ENCODE results near the gene CD244.
"Not testable (repeated sequence)": the region's sequence is repeated elsewhere in the genome, so short reads cannot be mapped to it uniquely, and the experiment has no call there.

The CD244 gene

DNA sequence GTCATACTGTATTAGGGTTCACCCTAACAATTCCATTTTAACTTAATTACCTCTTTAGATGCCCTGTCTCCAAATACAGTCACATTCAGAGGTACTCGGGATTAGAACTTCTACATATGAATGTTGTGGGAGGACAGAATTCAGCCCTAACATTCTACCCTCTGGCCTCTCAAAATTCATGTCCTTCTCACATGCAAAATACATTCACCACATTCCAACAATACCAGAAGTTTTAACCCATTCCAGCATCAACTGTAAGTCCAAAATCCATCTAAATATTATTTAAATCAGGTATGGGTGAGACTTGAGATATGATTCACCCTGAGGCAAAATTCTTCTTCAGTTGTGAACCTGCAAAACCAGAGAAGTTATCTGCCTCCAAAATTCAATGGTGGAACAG, 52.2 kb downstream of the CD244 start:
- DNase-seq (ENCODE audit: low read depth) = no peak

GRCh38 chr1:160808289-160808688, 54.4 kb downstream of the CD244 start:
- DNase-seq (ENCODE audit: low read depth) = no peak

- DNase-seq (ENCODE audit: low read depth) = no peak
Observed at GRCh38 chr1:160807738-160808137, 54.9 kb downstream of the CD244 start.

DNA sequence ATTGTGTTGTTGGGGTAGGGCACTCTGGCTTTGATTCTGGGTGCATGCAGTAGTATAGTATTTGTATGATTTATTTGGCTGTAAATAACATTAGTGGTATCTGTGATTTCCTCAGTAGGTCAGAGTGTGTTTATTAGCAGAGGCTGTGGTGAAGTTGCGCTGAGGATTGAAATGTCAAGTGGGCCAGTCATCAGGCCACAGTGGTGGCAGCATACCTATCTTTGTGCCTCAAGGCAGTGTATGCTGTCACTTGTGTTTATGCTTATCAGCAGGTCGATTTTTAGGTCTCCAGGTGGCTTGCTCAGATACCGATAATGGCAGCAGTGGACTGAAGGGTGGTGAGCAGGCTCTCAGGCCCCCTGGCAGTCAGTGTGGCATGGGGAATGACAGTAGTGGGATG, 55.4 kb downstream of the CD244 start:
- no peak for DNase-seq (ENCODE audit: low read depth)

DNA sequence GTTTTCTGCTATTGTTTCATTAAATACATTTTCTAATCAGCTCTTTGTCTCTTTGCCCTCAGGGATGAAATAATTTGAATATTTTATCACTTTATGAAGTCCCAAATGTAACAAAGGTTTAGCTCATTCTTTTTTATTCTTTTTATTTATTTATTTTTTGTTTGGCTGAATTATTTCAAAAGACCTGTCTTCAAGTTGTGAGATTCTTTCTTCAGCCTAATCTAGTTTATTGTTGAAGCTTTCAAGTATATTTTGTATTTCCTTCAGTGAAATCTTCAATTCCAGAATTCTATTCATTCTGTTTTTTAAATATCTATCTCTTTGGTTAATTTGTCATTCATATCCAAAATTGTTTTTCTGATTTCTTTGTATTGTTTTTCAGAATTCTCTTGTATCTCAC, 55.9 kb downstream of the CD244 start:
- DNase-seq (ENCODE audit: low read depth) = no peak

DNA sequence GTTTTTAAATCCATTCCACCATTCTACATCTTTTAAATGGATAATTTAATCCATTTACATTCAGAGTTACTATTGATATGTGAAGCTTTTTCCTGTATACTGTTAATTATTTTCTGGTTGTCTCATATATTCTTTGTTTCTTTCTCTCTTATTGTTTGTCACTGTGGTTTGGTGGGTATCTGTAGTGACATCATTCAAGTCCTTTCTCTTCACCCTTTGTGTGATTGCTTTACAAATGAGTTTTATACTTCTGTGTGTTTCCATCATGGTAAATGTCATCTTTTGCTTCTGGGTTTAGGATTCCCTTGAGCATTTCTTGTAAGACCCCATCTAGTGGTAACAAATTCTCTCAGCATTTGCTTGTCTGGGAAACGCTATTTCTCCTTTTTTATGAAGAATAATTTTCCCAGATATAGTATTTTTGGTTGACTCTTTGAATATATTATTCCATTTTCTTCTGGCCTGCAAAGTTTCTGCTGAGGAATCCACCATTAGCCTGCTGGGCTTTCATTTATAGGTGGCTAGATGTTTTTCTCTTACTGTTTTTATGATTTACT, 56.5 kb downstream of the CD244 start:
- DNase-seq (ENCODE audit: low read depth) = no peak

GRCh38 chr1:160801836-160802580, 60.7 kb downstream of the CD244 start:
- no peak for DNase-seq (ENCODE audit: low read depth)

DNA sequence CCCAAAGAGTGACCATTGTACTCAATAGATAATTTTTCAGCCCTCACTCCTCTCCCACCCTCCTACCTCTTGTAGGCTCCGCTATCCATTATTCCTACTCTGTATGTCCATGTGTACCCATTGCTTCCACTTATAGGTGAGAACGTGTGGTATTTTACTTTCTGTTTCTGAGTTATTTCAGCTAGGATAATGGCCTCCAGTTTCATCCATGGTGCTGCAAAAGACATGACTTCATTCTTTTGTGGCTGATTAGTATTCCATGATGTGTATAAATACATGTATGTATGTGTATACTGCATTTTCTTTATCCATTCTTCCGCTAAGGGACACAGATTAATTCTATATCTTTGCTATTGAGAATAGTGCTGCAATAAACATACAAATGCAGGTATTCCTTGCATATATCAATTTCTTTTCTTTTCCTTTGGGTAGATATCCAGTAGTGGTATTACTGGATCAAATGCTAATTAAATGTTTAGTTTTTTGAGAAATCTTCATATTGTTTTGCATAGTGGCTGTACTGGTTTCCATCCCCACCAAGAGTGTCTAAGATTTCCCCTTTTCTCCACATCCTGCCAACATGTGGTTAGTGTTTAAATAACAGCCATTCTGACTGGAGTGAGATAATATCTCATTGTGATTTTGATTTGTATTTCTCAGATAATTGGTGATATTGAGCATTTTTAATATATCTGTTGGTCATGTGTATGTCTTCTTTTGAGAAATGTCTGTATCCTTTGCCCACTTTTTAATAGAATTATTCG, 61.9 kb downstream of the CD244 start:
- DNase-seq (ENCODE audit: low read depth) = no peak

DNA sequence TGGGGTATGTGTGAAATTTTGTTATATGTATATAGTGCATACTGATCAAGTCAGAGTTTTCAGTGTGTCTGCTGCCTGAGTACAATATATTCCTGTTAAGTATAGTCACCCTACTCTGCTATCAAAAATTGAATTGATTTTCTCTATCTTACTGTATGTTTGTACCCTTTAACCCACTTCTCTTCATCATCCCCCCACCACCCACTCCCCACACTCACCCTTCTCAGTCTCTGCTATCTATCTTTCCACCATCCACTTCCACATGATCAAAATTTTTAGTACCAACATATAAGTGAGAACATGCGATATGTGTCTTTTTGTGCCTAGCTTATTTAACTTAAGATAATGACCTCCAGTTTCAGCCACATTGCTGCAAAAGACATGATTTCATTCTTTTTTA, 62.5 kb downstream of the CD244 start:
- no peak for DNase-seq (ENCODE audit: low read depth)

DNA sequence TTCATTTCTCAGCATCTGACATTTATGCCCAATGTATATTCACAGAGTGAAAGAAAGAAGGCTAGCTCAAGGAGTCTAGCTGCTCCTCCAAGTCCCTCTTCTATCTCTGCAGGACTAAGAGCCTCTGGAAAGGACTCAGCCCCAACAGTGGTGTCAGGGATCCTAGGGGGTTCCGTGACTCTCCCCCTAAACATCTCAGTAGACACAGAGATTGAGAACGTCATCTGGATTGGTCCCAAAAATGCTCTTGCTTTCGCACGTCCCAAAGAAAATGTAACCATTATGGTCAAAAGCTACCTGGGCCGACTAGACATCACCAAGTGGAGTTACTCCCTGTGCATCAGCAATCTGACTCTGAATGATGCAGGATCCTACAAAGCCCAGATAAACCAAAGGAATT, 63.0 kb downstream of the CD244 start:
- no peak for DNase-seq (ENCODE audit: low read depth)

DNA sequence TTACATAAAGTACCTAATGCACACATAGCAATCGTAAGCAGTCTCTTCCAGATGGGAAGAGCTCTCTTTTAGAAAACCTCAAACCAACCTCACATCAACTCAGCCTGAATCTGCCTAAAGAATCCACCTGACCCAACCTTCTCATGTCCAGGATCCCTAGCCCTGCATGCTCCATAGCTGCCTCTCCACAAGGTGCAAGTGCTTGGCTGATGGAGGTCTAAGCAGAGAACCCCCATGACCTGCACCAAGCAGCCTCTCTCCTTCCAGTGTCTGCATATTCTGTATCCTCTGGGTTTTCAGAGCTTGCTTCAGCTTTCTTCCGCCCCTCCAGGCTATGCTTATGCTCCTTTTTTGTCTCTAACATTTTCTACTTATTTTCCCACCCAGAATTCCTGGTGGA, 64.2 kb downstream of the CD244 start:
- DNase-seq (ENCODE audit: low read depth) = no peak

GRCh38 chr1:160797861-160798273, 64.8 kb downstream of the CD244 start:
- no peak for DNase-seq (ENCODE audit: low read depth)

- no peak for DNase-seq (ENCODE audit: low read depth)
Observed at GRCh38 chr1:160797271-160797709, 65.4 kb downstream of the CD244 start.

- no peak for DNase-seq (ENCODE audit: low read depth)
Observed at GRCh38 chr1:160795951-160796383, 66.7 kb downstream of the CD244 start, which contains the start of gene LY9. Gene LY9, plus strand, starts transcription at chr1:160796174. Its CDS starts 14 bp downstream, at chr1:160796188.

DNA sequence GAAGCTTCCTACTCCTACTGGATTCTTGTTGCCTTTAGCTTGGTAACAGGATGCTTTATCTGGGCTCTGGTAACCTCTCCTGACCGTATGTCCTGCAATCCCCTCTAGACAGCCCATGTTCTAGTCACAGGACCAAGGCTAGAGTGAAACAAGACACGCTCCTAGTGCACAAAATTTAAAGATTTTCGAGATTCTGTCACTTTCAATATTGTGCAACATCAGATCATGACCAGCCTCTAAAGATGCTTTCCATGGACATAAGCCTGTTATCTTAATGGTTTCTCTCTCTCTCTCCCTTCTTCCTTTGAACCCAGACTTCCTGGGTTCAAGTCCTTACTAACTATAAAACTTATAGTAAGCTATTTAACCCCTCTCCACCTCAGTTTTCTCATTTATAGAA, 68.3 kb downstream of the CD244 start:
- no peak for DNase-seq (ENCODE audit: low read depth)

DNA sequence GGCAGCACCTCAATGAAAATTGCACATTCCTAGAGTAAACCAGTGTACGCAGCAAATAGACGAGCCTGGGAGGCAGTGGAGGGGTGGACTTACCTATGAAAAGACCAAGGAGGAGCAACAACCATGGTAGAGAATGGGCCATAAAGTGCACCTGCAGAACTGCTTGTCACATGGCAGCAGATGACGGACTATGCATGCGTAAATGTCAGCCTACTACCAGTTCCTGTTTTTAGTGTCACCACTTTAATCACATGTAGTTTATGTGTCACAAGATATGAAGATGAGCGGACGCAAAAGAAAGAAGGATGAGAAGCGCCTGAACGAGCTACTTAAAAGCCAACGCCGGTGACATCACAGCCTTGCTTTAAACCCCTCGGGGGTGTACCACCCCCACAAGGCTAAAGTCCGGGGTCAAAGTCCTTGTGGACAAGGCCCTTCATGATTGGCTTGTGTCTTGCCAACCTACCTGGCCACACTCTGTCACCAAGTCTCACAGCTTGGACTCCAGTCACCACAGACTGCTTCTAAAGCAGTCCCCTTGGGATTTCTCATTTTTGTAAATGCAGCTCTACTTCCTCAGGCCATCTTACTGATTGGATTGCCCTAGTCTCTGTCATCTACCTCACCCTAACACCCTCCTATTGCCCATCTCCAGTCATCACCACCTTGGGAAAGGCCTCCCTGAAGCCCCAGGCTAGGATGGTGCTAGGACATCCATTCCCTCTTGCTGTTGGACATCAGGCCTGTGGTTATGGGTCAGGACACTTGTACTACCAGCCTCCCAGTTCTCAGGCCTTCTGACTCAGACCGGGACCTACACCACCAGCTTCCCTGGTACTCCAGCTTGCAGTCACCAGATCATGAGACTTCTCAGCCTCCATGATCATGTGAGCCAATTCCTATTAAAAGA, 72.7 kb downstream of the CD244 start:
- DNase-seq (ENCODE audit: low read depth) = no peak

- no peak for DNase-seq (ENCODE audit: low read depth)
Observed at GRCh38 chr1:160789051-160789701, 73.5 kb downstream of the CD244 start.

DNA sequence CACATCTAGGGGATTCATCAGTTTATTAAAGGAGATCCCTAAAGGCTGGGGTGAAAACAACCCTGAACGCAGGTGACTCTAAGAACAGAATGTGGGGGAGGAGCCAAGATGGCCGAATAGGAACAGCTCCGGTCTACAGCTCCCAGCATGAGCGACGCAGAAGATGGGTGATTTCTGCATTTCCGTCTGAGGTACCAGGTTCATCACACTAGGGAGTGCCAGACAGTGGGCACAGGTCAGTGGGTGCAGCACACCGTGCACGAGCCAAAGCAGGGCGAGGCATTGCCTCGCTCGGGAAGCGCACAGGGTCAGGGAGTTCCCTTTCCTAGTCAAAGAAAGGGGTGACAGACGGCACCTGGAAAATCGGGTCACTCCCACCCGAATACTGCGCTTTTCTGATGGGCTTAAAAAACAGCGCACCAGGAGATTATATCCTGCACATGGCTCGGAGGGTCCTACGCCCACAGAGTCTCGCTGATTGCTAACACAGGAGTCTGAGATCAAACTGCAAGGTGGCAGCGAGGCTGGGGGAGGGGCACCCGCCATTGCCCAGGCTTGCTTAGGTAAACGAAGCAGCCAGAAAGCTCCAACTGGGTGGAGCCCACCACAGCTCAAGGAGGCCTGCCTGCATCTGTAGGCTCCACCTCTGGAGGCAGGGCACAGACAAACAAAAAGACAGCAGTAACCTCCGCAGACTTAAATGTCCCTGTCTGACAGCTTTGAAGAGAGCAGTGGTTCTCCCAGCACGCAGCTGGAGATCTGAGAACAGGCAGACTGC, 79.5 kb downstream of the CD244 start:
- DNase-seq (ENCODE audit: low read depth) = not testable (repeated sequence)

DNA sequence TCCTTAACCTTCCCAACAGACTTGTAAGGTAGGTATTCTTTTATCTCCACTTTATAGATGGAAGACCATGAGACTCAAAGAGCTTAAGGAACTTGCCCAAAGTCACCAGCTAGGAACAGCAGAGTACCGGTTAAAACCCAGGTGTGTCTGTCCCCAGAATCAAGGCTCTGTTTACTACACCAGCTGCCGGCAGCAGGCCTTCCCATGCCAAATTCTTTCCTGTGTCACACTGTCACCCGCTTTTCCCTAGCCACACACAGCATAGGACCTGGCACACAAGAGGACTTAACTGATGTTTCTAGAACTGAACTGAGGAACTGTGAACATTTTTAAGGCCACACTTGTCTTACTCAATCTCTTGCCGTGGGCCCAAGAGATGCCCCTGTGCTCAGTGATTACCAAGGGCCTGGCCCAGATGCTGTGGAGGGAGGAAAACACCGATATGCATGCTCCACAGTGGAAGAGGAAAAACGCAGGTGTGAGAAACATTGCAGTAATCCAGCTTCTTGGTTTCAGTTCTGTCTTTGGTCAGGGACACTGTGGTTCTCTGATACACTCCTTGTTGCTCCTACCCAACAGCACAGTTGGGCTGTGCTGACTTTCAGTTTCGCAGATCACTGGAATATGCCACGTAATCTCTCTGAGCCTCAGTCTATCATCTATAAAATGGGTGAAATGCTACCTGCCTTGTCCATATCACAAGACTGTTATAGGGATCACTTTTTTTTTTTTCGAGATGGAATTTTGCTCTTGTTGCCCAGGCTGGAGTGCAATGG, 80.6 kb downstream of the CD244 start:
- no peak for DNase-seq (ENCODE audit: low read depth)
